Neuron (in vitro differentiated cells): ENCODE measurements around the gene ZNF184.
A peak's percentile ranks its signal among the peaks of the same experiment; 100 is the strongest.

Experiments used
- H2AFZ ChIP-seq: one replicate; pipeline ENCODE4 v1.6.1; 2013; ENCODE audit warnings: low read depth, mild to moderate bottlenecking, inconsistent platforms, low read length, moderate library complexity
- H3K27me3 ChIP-seq: one replicate; pipeline ENCODE4 v1.6.1; 2013; ENCODE audit warnings: low read length; ENCODE audit not compliant: insufficient read depth
- H3K36me3 ChIP-seq: one replicate; pipeline ENCODE4 v1.6.1; 2013; ENCODE audit warnings: low read length; ENCODE audit not compliant: insufficient read depth
- H3K4me1 ChIP-seq: one replicate; pipeline ENCODE4 v1.6.1; 2013; ENCODE audit warnings: low read length; ENCODE audit not compliant: insufficient read depth
- H3K4me3 ChIP-seq: 2 replicates; pipeline ENCODE4 v1.5.1; 2013; ENCODE audit warnings: mild to moderate bottlenecking, low read length, moderate library complexity
- H3K9me3 ChIP-seq: one replicate; pipeline ENCODE4 v1.6.1; 2013; ENCODE audit warnings: low read length

ZNF184 gene

DNA sequence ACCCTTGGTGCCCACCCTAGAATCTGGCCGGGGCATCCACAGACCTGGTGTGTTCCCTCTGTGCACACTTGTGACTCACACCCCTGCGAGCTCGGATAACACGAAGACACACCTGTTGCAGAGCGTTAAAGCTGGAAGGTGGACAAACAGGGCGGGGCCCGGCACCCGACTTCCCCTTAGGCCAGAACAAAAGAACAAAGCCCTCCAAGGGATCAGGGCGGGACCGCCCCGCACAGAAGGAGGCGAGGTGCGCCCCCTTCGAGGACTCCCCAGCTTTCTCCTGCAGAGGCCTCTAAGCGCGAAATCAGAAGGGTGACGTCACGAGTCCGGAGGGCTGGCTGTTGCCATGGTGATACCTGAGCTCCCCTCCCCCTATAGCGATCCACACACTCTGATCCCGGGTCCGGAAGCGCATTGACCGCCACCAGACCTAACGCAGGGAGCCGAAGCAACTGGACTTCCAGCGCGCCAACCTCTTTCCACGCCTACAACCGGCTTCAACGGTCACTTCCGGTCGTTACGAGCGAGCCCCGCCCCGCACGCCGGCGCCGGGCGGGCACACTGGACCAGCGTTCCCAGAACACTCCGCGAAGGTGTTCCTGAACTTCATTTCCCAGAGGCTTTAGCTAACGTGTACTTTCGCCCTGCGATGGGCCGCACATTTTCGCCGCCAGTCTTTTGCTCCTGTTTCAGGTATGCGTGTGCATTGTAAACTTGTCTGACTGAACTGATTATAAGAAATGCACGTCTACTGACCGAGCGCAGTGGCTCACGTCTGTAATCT lies at the start of gene ZNF184:
Gene ZNF184 (minus strand): TSS at position 489 of the 784 bp plus-strand sequence. CDS start 811 bp downstream, outside the sequence.
- Histone ChIP-seq H3K27me3 (no peaks in the 10 kb centered on the region), H2AFZ (peak within 1 kb of the TSS; percentile 79), H3K4me1 (peaks cover 15% of the 10 kb centered on the region), H3K36me3 (peaks cover 24% of the 10 kb centered on the region), H3K4me3 (peak within 1 kb of the TSS; percentile 73), H3K9me3 (peaks cover 3% of the 10 kb centered on the region)

DNA sequence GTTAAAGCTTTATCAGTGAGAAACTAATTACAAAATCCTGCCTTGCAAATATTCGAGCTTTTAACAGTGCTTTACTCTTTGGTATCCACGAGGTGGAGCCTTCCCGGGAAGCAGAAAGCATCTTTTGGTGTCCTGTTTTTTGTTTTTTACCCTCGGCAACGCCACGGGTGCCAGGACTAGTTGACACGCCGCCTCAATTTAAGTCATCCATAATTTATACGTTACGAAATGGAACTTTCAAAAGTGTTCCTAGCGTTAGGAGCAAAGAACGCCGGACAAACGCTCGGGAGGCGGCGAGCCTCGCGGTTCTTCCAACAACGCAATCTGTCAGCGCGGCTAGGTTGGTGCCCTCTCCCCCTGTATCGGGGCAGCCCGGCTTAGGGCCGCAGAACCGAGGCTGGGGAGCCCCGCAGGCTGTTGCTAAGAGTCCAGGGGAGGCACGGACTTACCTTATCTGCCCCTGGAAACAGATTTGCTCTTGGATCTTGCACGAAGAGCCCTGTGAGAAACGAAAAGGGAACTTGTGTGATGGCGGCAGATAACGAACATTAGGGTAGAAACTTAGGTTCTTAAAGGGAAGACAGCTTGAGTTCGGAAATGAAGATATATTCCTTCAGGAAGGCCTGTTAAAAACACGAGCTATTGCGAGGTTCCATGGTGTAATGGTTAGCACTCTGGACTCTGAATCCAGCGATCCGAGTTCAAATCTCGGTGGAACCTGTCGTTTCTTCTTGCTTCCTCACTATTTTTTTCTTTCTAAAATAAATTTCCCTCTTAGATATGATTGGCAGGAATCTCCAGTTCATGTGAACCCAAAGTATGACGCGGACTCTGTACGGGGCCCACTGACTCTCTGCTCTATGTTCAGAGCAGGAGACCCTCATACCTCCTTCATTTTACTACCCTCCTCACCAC lies 46.2 kb upstream of the ZNF184 start:
- Histone ChIP-seq H3K27me3 (peaks cover 4% of the 10 kb centered on the region), H2AFZ (peak overlapping the region; percentile 98), H3K4me1 (peaks cover 8% of the 10 kb centered on the region), H3K4me3 (peak overlapping the region; percentile 91), H3K36me3 (no peaks in the 10 kb centered on the region), H3K9me3 (no peaks in the 10 kb centered on the region)

DNA sequence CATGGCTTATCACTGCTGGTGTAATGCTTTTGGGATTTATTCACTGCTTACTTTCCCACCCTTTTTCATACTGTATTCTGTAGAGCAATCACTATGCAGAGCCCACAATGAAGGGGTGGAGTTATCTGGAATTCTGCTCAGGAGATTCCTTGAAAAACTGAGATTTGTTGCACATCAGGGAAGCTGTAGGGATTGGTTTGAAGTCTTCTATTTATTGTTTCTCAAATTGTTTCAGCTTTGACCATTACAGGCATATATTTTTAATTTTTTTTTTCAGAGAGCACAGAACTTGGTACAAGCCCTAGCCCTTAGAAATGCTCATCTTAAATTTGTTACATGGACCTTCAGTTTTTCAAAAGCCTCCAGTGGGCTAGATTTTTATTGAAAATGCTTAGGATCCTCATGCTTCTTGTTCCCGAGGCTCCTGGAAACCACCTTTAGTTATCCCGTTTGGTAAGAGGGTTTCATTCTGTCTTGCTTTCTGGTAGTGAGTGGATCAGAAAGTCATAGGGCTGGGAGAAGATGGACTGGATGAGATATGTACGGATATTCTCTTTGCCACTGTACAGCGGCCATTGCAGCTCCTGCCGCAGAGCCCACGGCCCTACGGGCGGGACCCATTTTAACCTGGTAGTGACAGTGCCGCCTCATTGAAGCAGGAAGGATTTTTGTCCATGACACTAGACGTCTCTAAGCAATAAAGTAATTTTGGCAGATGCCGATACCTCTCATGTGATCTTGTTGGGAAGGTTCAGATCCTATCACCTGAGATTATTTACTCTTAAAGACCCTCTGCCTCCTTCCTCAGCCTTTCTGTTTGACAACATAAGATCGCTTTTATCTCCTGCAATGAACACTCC lies 45.3 kb upstream of the ZNF184 start:
- Histone ChIP-seq H3K27me3 (peaks cover 6% of the 10 kb centered on the region), H2AFZ (peak overlapping the region; percentile 98), H3K4me3 (peak overlapping the region; percentile 91), H3K4me1 (peaks cover 8% of the 10 kb centered on the region), H3K9me3 (no peaks in the 10 kb centered on the region), H3K36me3 (no peaks in the 10 kb centered on the region)

DNA sequence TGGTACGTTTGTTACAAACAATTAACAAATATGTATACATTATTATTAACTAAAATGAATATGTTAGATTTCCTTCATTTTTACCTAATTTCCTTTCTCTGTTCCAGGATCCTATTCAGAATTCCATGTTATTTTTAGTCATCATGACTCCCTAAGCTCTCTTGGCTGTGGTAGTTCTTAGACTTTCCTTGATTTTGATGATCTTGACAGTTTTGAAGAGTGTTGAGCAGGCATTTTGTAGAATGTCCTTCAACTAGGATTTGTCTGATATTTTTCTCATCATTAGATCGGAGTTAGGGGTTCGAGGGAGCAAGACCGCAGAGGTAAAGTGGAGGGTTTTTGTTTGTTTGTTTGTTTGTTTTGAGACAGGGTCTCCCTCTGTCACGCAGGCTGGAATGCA lies 44.3 kb upstream of the ZNF184 start:
- H3K27me3 ChIP-seq, result peaks cover 6% of the 10 kb centered on the region
- no peak overlapping the region for H2AFZ ChIP-seq
- H3K4me1 ChIP-seq, result peaks cover 8% of the 10 kb centered on the region

DNA sequence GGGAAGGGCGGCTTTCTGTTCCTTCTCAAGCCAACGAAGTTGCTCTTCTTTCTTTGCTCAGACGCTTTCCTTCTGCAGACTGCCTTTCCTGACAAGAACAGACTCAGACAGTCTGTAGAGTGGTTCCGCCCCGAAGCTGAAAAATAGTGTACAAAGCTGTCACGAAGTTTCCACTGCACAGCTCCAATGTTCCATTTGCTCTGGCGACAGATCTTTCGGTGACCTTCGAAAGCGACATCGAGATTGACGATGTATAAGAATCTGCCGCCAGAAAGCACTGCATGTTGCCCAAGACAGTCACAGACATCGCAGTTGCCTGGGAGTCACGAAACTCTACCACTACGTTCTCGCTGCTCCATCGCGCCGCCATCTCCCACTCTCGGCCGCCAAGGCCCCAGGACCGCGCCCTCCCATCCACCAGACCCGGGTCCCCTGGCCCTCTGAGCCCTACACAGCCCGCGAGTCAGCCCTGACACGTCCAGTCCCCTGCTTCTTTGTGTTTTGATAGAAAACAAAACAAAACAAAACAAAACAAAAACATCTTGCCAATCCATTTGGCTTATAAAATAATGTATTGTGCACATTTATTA lies 42.1 kb upstream of the ZNF184 start:
- Histone ChIP-seq H3K36me3 (no peaks in the 10 kb centered on the region), H3K4me1 (peaks cover 8% of the 10 kb centered on the region), H3K4me3 (no peak overlapping the region), H3K27me3 (peaks cover 6% of the 10 kb centered on the region), H3K9me3 (no peaks in the 10 kb centered on the region), H2AFZ (no peak overlapping the region)

More for the DNA sequence above, 44.3 kb upstream of the ZNF184 start:
- H3K4me3 ChIP-seq, result no peak overlapping the region
- H3K36me3 ChIP-seq, result no peaks in the 10 kb centered on the region
- no peaks in the 10 kb centered on the region for H3K9me3 ChIP-seq

DNA sequence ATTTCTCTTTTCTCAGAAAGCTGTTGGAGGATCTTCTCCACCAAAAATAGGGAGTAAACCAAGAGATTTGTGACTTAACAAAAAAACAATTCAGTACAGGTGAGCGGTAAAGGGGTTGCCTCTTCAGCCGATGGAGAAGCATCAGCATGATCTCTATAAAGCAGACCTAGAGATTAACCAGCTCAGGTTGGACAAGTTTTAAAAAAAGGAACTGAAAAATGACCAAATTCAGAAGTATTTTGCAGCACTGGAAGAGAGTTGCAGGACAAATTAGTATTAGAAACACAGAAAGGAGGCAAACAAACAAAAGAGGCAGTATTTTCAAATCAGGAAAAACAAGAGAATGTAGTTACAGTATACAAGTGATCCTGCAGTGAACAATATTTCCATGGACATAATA lies 39.6 kb upstream of the ZNF184 start:
- Histone ChIP-seq H2AFZ (no peak overlapping the region), H3K4me3 (no peak overlapping the region), H3K9me3 (no peaks in the 10 kb centered on the region), H3K27me3 (peaks cover 6% of the 10 kb centered on the region), H3K36me3 (no peaks in the 10 kb centered on the region), H3K4me1 (no peaks in the 10 kb centered on the region)

DNA sequence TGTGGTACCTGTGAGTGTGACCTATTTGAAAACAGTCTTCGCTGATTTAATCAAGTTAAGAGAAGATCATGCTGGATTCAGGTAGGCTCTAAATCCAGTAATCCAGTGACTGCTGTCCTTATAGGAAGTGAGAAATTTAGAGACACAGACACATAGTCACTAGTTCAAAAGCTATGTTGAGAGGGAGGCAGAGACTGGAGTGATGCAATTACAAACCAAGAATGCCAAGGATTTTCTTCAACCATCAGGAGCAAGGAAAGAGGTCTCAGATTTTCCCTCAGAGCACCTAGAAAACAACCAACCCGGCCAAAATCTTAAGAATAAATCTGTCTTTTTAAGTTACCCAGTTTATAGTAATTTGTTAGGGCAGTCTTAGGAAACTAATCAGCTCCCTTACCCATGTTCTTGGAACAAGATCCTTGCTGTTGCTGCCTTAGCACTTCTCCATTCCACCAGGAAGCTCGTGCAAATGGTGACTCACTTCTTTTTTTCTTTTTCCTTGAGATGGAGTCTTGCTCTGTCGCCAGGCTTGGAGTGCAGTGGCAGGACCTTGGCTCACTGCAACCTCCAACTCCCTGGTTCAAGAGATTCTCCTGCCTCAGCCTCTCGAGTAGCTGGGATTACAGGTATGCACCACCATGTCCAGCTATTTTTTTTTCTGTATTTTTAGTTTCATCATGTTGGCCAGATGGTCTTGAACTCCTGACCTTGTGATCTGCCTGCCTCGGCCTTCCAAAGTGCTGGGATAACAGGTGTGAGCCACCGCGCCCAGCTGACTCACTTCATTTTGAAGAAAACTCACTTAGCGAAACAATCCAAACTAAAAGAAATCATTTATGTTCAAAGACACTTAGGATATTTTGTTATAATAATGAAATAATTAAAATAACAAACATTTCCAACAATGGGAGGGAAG lies 34.4 kb upstream of the ZNF184 start:
- H3K4me3 ChIP-seq, result no peak overlapping the region
- peaks cover 4% of the 10 kb centered on the region for H3K4me1 ChIP-seq
- H3K27me3 ChIP-seq, result no peaks in the 10 kb centered on the region
- no peaks in the 10 kb centered on the region for H3K9me3 ChIP-seq
- no peaks in the 10 kb centered on the region for H3K36me3 ChIP-seq
- no peak overlapping the region for H2AFZ ChIP-seq

DNA sequence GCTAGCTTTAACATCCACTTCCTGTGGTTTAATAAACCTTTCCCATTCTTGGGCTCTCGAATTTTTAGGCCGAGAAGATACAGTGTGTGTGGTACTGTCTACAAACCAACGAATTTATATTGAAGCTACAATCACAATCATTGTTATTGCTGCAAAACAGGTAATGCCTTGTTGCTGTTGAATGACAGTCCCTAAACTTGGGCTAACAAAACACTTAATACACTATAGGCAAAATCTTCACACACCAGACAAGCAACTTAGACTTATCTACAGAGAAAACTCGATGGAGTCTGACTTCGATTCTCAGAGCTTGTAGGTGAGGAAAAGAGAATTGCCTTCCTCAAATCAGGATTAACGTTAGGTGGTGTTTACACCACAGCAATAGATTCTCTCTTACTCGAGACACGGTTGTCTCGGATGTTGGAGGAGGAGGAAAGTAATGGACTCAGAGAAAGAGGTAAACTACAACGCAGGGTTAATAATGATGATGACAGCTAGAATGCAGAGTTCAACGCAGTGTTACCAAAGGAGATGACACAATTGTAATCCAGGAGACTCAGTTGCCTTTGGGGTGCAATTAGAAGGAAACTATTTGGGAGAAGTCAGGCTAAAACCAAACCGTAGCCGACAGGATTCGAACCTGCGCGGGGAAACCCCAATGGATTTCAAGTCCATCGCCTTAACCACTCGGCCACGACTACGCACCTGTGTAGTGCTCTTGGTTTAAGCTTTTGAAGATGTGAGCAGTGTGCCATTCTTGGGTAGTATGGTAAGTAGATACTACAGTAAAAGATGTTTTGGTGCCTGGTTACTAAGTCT lies 32.5 kb upstream of the ZNF184 start:
- Histone ChIP-seq H3K4me1 (peaks cover 4% of the 10 kb centered on the region), H3K9me3 (no peaks in the 10 kb centered on the region), H2AFZ (no peak overlapping the region), H3K36me3 (no peaks in the 10 kb centered on the region), H3K27me3 (no peaks in the 10 kb centered on the region), H3K4me3 (no peak overlapping the region)

DNA sequence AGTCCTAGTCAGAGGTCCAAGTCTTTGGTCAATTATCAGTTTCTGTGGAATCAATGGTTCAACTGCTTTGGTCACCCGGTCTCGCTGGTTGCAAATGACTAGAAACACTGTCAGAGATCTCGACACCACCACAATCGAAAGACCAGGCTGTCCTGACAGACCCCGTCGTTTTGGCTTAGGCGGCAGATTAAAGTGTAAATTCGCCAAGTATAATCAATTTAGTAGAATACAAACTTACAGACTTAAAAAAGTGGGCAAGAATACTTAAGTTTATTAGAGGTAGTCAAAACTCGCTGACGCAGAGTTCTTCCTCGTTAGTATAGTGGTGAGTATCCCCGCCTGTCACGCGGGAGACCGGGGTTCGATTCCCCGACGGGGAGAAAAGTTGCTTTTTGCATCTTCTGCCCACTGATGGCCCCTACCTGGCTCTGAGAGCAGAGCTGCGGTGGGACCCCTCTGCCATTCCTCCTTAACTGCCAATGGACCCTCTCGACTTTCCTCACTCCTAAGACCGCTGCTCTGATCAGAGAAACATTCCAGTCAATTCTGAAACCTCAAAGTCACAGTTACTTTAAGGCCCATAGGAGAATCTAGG lies 30.6 kb upstream of the ZNF184 start:
- H3K4me1 ChIP-seq, result peaks cover 4% of the 10 kb centered on the region
- H3K27me3 ChIP-seq, result no peaks in the 10 kb centered on the region
- no peaks in the 10 kb centered on the region for H3K36me3 ChIP-seq
- H2AFZ ChIP-seq, result no peak overlapping the region
- no peaks in the 10 kb centered on the region for H3K9me3 ChIP-seq
- peak overlapping the region; percentile 78 for H3K4me3 ChIP-seq

DNA sequence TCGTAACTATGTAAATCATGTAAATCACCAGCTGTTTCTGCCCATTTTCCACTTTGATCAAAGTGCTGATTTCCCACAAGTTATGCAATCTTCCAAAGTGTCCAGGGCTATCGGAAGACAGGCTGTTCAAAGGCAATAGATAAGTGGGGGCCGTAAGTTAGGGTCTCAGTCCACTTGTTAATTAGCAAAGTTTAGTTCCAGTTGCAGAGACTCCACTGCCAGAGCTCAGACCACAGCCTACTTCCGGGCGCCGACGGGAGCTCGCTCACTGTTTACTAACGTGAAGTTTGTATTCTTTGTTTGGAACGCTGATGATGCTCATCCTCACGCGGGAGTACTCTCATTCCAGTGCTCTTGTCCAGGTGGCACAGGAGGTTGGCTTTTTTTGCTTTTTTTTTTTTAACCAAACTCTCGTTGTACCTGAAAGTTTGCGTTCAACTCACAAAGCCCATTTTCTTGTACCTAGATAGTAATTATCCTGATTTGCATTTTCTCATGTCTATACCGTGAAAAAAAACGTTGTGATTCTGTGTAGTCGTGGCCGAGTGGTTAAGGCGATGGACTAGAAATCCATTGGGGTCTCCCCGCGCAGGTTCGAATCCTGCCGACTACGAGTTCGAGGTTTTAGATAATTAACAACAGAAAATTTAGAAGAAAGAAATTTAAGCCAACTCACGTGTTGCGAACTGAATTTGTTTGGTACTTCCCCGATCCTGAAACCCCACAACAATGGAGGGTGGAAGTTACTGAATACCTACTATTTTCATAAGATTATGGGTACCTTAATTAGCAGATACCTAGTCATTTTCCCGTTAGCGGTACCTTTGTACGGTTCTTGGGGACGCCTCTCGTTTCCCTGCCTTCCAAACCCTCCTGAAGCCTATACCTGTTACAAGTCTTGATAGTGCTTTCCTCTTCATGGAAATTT lies 29.9 kb upstream of the ZNF184 start:
- Histone ChIP-seq H3K9me3 (no peaks in the 10 kb centered on the region), H3K4me1 (peaks cover 4% of the 10 kb centered on the region), H2AFZ (peak overlapping the region; percentile 72), H3K36me3 (no peaks in the 10 kb centered on the region), H3K4me3 (peak overlapping the region; percentile 78), H3K27me3 (no peaks in the 10 kb centered on the region)
